Amygdala (tissue), 56 donors: Measurements from ENCODE around the gene AKAP5.

Experiments
- DNase-seq, 56 donors: peaks; one replicate each; lab custom pipeline; 2025; lab: John Stamatoyannopoulos, UW

Gene AKAP5

GRCh38 chr14:64522591-64523355 is 57.5 kb downstream of the AKAP5 start:
- no peak for DNase-seq
